Effector memory CD4-positive, alpha-beta T cell (primary cell): Measurements from ENCODE around the gene HPCAL1.

Experiments used
- DNase-seq, 3 donors: peaks; one replicate each; pipeline ENCODE4 v3.0.0-alpha.2; 2020
- H3K27ac ChIP-seq: 2 replicates; pipeline ENCODE4 v1.7.0; 2013; ENCODE audit warnings: mild to moderate bottlenecking, low read length, moderate library complexity; ENCODE audit not compliant: insufficient read depth, poor library complexity, severe bottlenecking
- H3K27me3 ChIP-seq: replicated peaks from 2 replicates; pipeline ENCODE4 v1.7.0; 2013; ENCODE audit warnings: mild to moderate bottlenecking, low read length; ENCODE audit not compliant: insufficient read depth, control insufficient read depth, poor library complexity, severe bottlenecking
- H3K36me3 ChIP-seq: 2 replicates; pipeline ENCODE4 v1.7.0; 2013; ENCODE audit warnings: mild to moderate bottlenecking, low read length, moderate library complexity; ENCODE audit not compliant: control insufficient read depth, insufficient read depth
- H3K4me1 ChIP-seq: 2 replicates; pipeline ENCODE4 v1.7.0; 2013; ENCODE audit warnings: low read length, mild to moderate bottlenecking; ENCODE audit not compliant: control insufficient read depth, insufficient read depth, poor library complexity, severe bottlenecking
- H3K4me3 ChIP-seq: 2 replicates; pipeline ENCODE4 v1.7.0; 2013; ENCODE audit warnings: low read length, low read depth, mild to moderate bottlenecking; ENCODE audit not compliant: insufficient read depth, poor library complexity, severe bottlenecking
- H3K9me3 ChIP-seq: 2 replicates; pipeline ENCODE4 v1.7.0; 2013; ENCODE audit warnings: mild to moderate bottlenecking, low read length, moderate library complexity; ENCODE audit not compliant: control insufficient read depth

The HPCAL1 gene

DNA sequence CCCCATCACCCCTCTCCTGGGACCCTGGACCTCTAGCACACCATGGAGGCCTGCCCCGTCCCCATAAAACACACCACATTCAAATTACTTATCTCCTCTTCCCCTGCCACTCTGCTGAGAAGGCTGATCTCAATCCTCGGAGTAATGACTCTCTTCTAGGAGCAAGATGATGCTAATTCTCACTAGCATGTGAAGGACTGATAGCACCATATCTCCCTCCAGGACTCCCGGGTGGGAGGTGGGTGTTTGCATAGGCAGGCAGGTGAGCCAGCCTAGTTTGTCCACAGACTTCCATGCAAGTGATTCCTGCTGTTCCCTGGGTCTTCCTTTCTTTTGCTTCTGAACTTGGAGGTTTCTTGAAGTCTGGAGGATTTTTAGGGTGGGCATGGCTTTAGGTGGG is 40.5 kb downstream of the HPCAL1 start:
- DNase-seq, result no peak
- H3K4me1 ChIP-seq, result peaks cover 3% of the 10 kb centered on the region
- no peaks in the 10 kb centered on the region for H3K9me3 ChIP-seq
- H3K4me3 ChIP-seq, result no peak overlapping the region
- H3K36me3 ChIP-seq, result no peaks in the 10 kb centered on the region
- no peak overlapping the region for H3K27ac ChIP-seq
- no peaks in the 10 kb centered on the region for H3K27me3 ChIP-seq

DNA sequence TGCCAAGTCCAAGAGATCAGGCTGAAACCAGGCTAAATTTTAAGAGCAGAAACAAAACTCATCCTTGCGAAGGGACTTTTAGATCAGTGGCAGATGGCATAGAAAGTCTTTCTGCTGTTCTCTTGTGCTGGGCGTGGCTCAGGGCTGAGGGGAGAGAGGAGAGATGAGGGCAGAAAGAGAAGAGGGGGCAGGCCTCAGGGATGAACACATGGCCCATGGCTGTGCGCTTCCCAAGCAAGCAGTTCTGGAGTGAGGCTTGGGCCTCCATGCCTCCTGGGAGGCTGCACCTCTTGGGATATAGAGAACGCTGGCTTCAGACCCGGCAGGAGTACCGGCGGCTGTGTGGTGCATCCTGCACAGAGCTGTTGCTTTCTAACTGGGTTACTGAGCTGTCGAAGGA is 41.0 kb downstream of the HPCAL1 start:
- H3K9me3 ChIP-seq, result no peaks in the 10 kb centered on the region
- no peak overlapping the region for H3K27ac ChIP-seq
- DNase-seq, result no peak
- H3K4me1 ChIP-seq, result peaks cover 3% of the 10 kb centered on the region
- no peak overlapping the region for H3K4me3 ChIP-seq
- H3K36me3 ChIP-seq, result no peaks in the 10 kb centered on the region
- H3K27me3 ChIP-seq, result no peaks in the 10 kb centered on the region

DNA sequence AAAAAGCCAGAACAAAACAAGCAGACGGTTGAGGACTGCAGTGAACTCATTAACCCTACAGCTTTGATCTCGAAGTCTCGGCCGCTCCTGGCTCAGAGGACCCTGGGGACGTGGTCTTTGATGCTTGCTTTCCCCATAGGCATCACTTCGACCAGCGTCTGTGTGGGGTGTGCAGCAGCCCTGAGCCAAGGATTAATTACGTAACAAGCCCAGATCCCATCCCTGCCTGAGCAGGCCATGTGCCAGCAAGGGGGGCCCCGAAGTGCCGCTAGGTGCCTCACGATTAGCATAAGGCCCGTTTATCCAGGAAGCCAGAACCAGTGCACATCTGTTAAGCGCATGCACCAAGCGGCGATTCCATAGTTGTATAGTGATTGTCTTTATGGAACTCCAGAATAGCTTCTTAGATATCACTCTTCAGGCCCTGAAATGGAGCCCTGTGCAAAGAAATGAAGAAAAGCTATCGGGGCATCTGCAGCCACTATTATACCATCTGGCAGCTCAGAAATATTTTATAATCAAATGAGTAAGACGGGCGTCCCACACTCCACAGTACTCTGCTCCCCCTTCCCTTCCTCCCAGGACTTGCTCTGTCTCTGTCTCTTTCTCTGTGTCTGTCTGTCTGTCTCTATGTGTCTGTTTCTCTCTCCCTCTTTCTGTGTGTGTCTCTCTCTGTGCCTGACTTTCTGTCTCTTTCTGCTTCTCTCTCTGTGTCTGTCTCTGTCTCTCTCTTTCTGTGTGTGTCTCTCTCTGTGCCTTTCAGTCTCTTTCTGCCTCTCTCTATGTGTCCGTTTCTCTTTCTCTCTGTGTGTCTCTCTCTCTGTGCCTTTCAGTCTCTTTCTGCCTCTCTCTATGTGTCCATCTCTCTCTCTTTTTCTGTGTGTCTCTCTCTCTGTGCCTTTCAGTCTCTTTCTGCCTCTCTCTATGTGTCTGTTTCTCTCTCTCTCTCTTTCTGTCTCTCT is 41.7 kb downstream of the HPCAL1 start:
- peaks cover 3% of the 10 kb centered on the region for H3K4me1 ChIP-seq

DNA sequence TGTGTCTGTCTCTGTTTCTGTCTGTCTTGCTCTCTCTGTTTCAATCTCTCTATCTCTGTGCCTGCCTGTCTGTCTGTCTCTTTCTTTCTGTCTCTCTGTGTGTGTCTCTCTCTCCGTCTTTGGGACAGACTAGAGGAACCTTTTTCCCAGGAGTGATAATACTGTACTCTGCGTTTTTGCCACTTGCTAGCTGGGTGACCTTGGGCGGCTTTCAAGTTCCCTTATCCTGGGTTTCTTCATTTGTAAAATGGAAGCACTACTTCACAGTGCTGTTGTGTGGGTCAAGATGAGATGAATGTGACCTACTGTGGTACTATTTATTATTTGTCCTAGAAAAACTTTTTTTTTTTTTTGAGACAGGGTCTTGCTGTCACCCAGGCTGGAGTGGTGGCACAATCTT is 42.4 kb downstream of the HPCAL1 start:
- Histone ChIP-seq H3K27me3 (no peaks in the 10 kb centered on the region), H3K27ac (no peak overlapping the region), H3K4me1 (no peaks in the 10 kb centered on the region), H3K9me3 (no peaks in the 10 kb centered on the region), H3K4me3 (no peak overlapping the region), H3K36me3 (no peaks in the 10 kb centered on the region)
- no peak for DNase-seq

More for the DNA sequence above, 41.7 kb downstream of the HPCAL1 start:
- H3K27ac ChIP-seq, result no peak overlapping the region
- no peak overlapping the region for H3K4me3 ChIP-seq
- no peaks in the 10 kb centered on the region for H3K36me3 ChIP-seq
- no peaks in the 10 kb centered on the region for H3K9me3 ChIP-seq
- DNase-seq, result no peak
- H3K27me3 ChIP-seq, result no peaks in the 10 kb centered on the region

DNA sequence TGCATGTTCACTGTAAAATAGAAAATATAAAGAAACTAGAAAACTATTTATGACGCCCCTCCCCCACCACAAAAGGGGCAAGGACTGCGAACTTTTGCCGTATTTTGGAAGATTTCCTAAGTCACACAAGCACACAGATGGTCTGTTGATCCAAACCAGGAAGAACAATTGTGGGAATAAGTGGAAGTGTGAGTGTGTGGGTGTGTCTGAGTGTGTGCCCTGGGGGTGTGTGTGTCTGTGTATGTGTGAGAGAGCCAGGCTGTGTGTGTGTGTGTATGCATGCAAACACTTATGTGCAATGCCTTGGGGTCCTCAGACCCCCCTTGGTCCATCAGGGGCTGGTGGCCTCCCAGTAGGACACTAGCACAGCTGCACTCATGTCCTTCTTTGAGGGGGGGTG is 43.1 kb downstream of the HPCAL1 start:
- H3K27me3 ChIP-seq, result no peaks in the 10 kb centered on the region
- no peak overlapping the region for H3K27ac ChIP-seq
- H3K9me3 ChIP-seq, result no peaks in the 10 kb centered on the region
- no peaks in the 10 kb centered on the region for H3K36me3 ChIP-seq
- H3K4me3 ChIP-seq, result no peak overlapping the region
- DNase-seq, result no peak
- H3K4me1 ChIP-seq, result no peaks in the 10 kb centered on the region

DNA sequence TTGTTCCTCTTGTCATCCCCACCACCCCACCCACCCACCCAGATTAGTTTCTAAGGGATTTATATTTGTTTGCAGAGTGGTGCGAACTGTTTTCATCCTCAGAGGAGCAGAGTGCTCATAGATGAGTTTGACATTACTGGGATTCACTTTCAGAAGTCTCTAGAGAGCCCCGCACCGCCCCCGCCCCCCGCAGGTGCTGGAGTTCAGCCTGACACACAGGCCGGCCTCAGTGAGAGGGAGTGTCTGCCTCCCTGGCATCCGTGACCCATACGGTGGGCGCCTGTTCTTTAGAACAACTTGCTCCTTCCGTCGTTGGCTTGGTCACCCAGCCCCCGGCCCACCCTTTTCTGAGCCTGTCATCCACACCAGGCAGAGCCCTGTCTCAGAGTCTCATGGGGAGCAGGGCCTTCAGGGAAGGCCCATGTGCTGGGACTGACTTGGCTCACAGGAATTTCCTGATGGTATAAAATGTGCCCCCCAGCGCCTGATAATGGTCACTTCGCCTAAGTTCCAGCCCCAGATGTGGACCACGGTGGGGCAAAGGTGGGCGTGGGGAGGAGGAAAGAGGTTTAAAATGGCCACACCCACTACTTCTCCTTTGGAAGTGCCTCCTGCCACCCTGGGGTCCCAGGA is 44.3 kb downstream of the HPCAL1 start:
- DNase-seq, result no peak
- no peaks in the 10 kb centered on the region for H3K9me3 ChIP-seq
- no peaks in the 10 kb centered on the region for H3K4me1 ChIP-seq
- H3K36me3 ChIP-seq, result no peaks in the 10 kb centered on the region
- no peak overlapping the region for H3K27ac ChIP-seq
- H3K4me3 ChIP-seq, result no peak overlapping the region
- no peaks in the 10 kb centered on the region for H3K27me3 ChIP-seq

DNA sequence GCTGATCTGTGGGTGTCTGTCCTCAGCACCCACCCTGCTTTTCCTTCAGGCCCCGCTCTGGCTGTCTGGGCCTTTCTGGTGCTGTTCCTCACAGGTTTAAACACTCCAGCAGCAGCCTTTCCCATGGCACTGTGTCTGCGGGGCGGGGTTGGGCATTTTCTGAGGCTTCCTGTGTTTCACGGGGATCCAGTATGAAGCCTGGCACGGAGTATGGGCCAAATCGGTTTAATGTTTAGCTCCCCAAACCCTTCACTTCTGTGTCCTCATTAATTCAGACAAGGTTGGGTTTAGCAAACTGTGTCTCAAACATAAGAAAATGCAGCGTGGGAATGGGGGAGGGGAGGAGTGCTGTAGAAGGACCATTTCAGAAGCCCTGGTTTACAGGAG is 44.9 kb downstream of the HPCAL1 start:
- Histone ChIP-seq H3K27ac (no peak overlapping the region), H3K4me3 (no peak overlapping the region), H3K9me3 (no peaks in the 10 kb centered on the region), H3K4me1 (no peaks in the 10 kb centered on the region), H3K36me3 (no peaks in the 10 kb centered on the region), H3K27me3 (no peaks in the 10 kb centered on the region)
- no peak for DNase-seq

DNA sequence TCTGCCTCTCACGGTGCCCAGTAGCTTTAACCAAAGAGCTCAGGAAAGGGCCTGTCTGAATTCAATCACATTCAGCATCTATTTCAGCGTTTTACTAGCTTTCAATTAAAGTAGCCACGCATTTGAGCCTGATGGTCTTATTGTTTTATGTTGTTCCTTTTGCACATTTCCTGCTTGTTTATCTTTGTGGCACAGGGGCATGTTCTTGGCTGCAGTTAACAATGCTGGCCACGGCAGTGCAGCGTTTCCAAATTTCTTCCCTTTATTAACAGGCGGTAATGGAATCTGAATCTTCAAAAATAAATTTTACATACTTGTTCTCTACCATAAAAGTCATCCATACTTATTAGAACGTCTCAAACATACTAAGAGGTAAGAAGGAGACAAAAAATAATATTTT is 46.2 kb downstream of the HPCAL1 start:
- no peak for DNase-seq
- no peaks in the 10 kb centered on the region for H3K27me3 ChIP-seq
- no peaks in the 10 kb centered on the region for H3K4me1 ChIP-seq
- no peak overlapping the region for H3K4me3 ChIP-seq
- no peaks in the 10 kb centered on the region for H3K36me3 ChIP-seq
- H3K27ac ChIP-seq, result no peak overlapping the region
- no peaks in the 10 kb centered on the region for H3K9me3 ChIP-seq

DNA sequence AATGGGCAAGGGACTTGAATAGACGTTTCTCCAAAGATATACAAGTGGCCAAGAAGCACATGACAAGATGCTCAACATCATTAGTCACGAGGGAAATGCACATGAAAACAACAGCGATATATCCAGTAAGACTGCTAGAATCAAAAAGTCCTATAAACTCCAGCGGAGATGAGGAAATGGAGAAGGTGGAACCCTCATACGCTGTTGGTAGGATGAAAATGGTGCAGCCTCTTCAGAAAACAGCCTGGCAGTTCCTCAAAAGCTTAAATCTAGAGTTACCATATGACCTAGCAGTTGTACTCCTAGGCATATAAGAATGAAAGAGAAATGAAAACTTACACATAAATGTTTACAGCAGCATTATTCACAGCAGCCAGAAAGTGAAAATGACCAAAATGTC is 48.1 kb downstream of the HPCAL1 start:
- no peak for DNase-seq
- H3K4me3 ChIP-seq, result no peak overlapping the region
- no peaks in the 10 kb centered on the region for H3K27me3 ChIP-seq
- H3K4me1 ChIP-seq, result no peaks in the 10 kb centered on the region
- H3K9me3 ChIP-seq, result no peaks in the 10 kb centered on the region
- no peak overlapping the region for H3K27ac ChIP-seq
- H3K36me3 ChIP-seq, result peaks cover 5% of the 10 kb centered on the region

DNA sequence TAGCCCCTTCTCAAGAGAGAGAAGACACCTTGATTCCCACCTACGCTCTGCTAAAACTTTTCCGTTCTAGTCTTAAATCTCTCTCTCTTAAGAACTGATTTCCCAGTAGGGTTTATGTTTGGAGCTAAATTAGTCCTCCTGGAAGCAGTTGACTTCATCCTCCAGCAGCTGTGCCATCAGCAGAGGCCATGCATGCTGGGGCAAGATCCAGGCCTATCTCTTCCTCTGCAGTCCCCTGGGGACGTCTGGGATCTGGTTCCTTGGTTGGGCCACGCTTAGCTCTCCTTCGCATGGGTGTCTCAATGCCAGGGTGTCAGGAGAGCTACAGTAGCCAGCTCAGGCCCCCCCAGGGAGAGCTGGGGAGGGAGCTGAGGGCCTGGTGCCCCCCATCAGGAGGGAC is 49.7 kb downstream of the HPCAL1 start:
- no peak for DNase-seq
- no peak overlapping the region for H3K4me3 ChIP-seq
- H3K27ac ChIP-seq, result no peak overlapping the region
- peaks cover 5% of the 10 kb centered on the region for H3K36me3 ChIP-seq
- no peaks in the 10 kb centered on the region for H3K27me3 ChIP-seq
- no peaks in the 10 kb centered on the region for H3K9me3 ChIP-seq
- H3K4me1 ChIP-seq, result peaks cover 3% of the 10 kb centered on the region
